ENCODE data around the gene RHBDD1.

RHBDD1 gene

GRCh38 chr2:226825056-226825455, 10.8 kb upstream of the RHBDD1 start:
- H3K9me3 ChIP-seq (ENCODE audit: insufficient read depth, low read depth, low read length) = no peaks in the 10 kb centered on the region
- H3K79me2 ChIP-seq (ENCODE audit: insufficient read depth, low read length) = no peaks in the 10 kb centered on the region
- no peaks in the 10 kb centered on the region for H3K9me2 ChIP-seq (replicated peaks; ENCODE audit: low read depth, low read length)
- TF ChIP-seq, protein P1, sequence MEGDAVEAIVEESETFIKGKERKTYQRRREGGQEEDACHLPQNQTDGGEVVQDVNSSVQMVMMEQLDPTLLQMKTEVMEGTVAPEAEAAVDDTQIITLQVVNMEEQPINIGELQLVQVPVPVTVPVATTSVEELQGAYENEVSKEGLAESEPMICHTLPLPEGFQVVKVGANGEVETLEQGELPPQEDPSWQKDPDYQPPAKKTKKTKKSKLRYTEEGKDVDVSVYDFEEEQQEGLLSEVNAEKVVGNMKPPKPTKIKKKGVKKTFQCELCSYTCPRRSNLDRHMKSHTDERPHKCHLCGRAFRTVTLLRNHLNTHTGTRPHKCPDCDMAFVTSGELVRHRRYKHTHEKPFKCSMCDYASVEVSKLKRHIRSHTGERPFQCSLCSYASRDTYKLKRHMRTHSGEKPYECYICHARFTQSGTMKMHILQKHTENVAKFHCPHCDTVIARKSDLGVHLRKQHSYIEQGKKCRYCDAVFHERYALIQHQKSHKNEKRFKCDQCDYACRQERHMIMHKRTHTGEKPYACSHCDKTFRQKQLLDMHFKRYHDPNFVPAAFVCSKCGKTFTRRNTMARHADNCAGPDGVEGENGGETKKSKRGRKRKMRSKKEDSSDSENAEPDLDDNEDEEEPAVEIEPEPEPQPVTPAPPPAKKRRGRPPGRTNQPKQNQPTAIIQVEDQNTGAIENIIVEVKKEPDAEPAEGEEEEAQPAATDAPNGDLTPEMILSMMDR (conservative IDR thresholded peaks at IDR 0.05; ENCODE audit: low read length) = no peak
- TF ChIP-seq EZH2phosphoT487 (IDR thresholded peaks at IDR 0.05; ENCODE audit: borderline replicate concordance) = no peak
- H3K4me1 ChIP-seq (ENCODE audit: insufficient read depth, low read length, poor library complexity, severe bottlenecking) = no peaks in the 10 kb centered on the region
- H3K9ac ChIP-seq (ENCODE audit: low read depth, low read length, poor library complexity, severe bottlenecking) = no peak overlapping the region
- H3K4me2 ChIP-seq (ENCODE audit: low read depth, low read length, poor library complexity, severe bottlenecking) = no peak overlapping the region
- no peak overlapping the region for H3K4me3 ChIP-seq (ENCODE audit: low read length, poor library complexity, severe bottlenecking)
- H4K20me1 ChIP-seq (ENCODE audit: insufficient read depth, low read length, poor library complexity, severe bottlenecking) = no peaks in the 10 kb centered on the region
- H3F3A ChIP-seq (ENCODE audit: low read depth) = peaks cover 6% of the 10 kb centered on the region; the same call in 1 of the 2 replicates
- no peaks in the 10 kb centered on the region for H3K27me3 ChIP-seq (ENCODE audit: insufficient read depth, low read length, poor library complexity, severe bottlenecking)
- no peak overlapping the region for H2AFZ ChIP-seq (ENCODE audit: low read length)
- no peaks in the 10 kb centered on the region for H3K36me3 ChIP-seq (ENCODE audit: insufficient read depth, low read length)

GRCh38 chr2:226828191-226828590, 7.7 kb upstream of the RHBDD1 start:
- peaks cover 6% of the 10 kb centered on the region; the same call in 1 of the 2 replicates for H3F3A ChIP-seq (ENCODE audit: low read depth)
- no peak overlapping the region for H3K9ac ChIP-seq (ENCODE audit: low read depth, low read length, poor library complexity, severe bottlenecking)
- no peaks in the 10 kb centered on the region for H3K36me3 ChIP-seq (ENCODE audit: insufficient read depth, low read length)
- TF ChIP-seq EZH2phosphoT487 (IDR thresholded peaks at IDR 0.05; ENCODE audit: borderline replicate concordance) = no peak
- TF ChIP-seq, protein P1 (conservative IDR thresholded peaks at IDR 0.05; ENCODE audit: low read length) = no peak
- H3K9me3 ChIP-seq (ENCODE audit: insufficient read depth, low read depth, low read length) = no peaks in the 10 kb centered on the region
- peaks cover under 1% of the 10 kb centered on the region for H3K4me1 ChIP-seq (ENCODE audit: insufficient read depth, low read length, poor library complexity, severe bottlenecking)
- no peak overlapping the region for H3K4me2 ChIP-seq (ENCODE audit: low read depth, low read length, poor library complexity, severe bottlenecking)
- H4K20me1 ChIP-seq (ENCODE audit: insufficient read depth, low read length, poor library complexity, severe bottlenecking) = peaks cover 4% of the 10 kb centered on the region
- H3K79me2 ChIP-seq (ENCODE audit: insufficient read depth, low read length) = peaks cover 7% of the 10 kb centered on the region; the same call in 1 of the 2 replicates
- no peak overlapping the region for H3K4me3 ChIP-seq (ENCODE audit: low read length, poor library complexity, severe bottlenecking)
- no peak overlapping the region for H2AFZ ChIP-seq (ENCODE audit: low read length)
- no peaks in the 10 kb centered on the region for H3K9me2 ChIP-seq (replicated peaks; ENCODE audit: low read depth, low read length)
- H3K27me3 ChIP-seq (ENCODE audit: insufficient read depth, low read length, poor library complexity, severe bottlenecking) = no peaks in the 10 kb centered on the region

- Histone ChIP-seq H3K9me3 (ENCODE audit: insufficient read depth, low read depth, low read length) (no peaks in the 10 kb centered on the region), H3K9ac (ENCODE audit: low read depth, low read length, poor library complexity, severe bottlenecking) (no peak overlapping the region), H3K4me3 (ENCODE audit: low read length, poor library complexity, severe bottlenecking) (no peak overlapping the region), H2AFZ (ENCODE audit: low read length) (no peak overlapping the region), H3K4me1 (ENCODE audit: insufficient read depth, low read length, poor library complexity, severe bottlenecking) (peaks cover 16% of the 10 kb centered on the region), H3K27me3 (ENCODE audit: insufficient read depth, low read length, poor library complexity, severe bottlenecking) (no peaks in the 10 kb centered on the region), H3F3A (ENCODE audit: low read depth) (peaks cover 6% of the 10 kb centered on the region; the same call in 1 of the 2 replicates), H3K79me2 (ENCODE audit: insufficient read depth, low read length) (peaks cover 25% of the 10 kb centered on the region), H3K4me2 (ENCODE audit: low read depth, low read length, poor library complexity, severe bottlenecking) (no peak overlapping the region), H4K20me1 (ENCODE audit: insufficient read depth, low read length, poor library complexity, severe bottlenecking) (peaks cover 19% of the 10 kb centered on the region), H3K36me3 (ENCODE audit: insufficient read depth, low read length) (no peaks in the 10 kb centered on the region), H3K9me2 (replicated peaks; ENCODE audit: low read depth, low read length) (no peaks in the 10 kb centered on the region)
- TF ChIP-seq, protein P1 (conservative IDR thresholded peaks at IDR 0.05; ENCODE audit: low read length) = no peak
- no peak for TF ChIP-seq EZH2phosphoT487 (IDR thresholded peaks at IDR 0.05; ENCODE audit: borderline replicate concordance)
Measured at GRCh38 chr2:226829721-226830631, 5.9 kb upstream of the RHBDD1 start.
